Activated T-helper 2 cell treated with anti-CD3 and anti-CD28 coated beads, Interferon-gamma antibody, Interleukin-2, Interleukin-4, amounts not matched to agents 10 μg/mL and 5 μg/mL and 100 μg/mL, durations not matched to agents 14 hours and 24 hours and 36 hours (primary cell): ENCODE measurements around the gene TVP23A. TPM values are rescaled to one million over a fixed set of nuclear protein-coding genes. Genes with fewer than 3 reads are reported as not detected.

Experiments used
- DNase-seq: peaks from one replicate; pipeline ENCODE4 v3.0.0; 2021; ENCODE audit warnings: low spot score
- H3K27ac Mint-ChIP-seq: one replicate; pipeline ENCODE4 v1.8.0; 2021; ENCODE audit warnings: mixed read lengths
- H3K27me3 Mint-ChIP-seq: one replicate; pipeline ENCODE4 v1.8.0; 2021; ENCODE audit warnings: low read depth, mixed read lengths
- H3K36me3 Mint-ChIP-seq: one replicate; pipeline ENCODE4 v1.8.0; 2021; ENCODE audit warnings: low read depth, mixed read lengths
- H3K4me1 Mint-ChIP-seq: one replicate; pipeline ENCODE4 v1.8.0; 2021; ENCODE audit warnings: low read depth, mixed read lengths
- H3K4me3 Mint-ChIP-seq: one replicate; pipeline ENCODE4 v1.8.0; 2021; ENCODE audit warnings: low read depth, mild to moderate bottlenecking, moderate library complexity, mixed read lengths
- H3K9me3 Mint-ChIP-seq: one replicate; pipeline ENCODE4 v1.8.0; 2021; ENCODE audit warnings: mixed read lengths
- intact Hi-C: fragments of 100-400 bp; cut with micrococcal nuclease; formaldehyde crosslinking; loops from one replicate; pipeline ENCODE4 v1.15.1; 2023
- total RNA-seq: library from RNA; stranded (reverse); gene quantifications from 2 replicates; pipeline ENCODE4 v1.2.3, GENCODE V29; 2022

Gene TVP23A
- total RNA-seq, 1 donor from 2014 or later: 0.05 TPM

DNA sequence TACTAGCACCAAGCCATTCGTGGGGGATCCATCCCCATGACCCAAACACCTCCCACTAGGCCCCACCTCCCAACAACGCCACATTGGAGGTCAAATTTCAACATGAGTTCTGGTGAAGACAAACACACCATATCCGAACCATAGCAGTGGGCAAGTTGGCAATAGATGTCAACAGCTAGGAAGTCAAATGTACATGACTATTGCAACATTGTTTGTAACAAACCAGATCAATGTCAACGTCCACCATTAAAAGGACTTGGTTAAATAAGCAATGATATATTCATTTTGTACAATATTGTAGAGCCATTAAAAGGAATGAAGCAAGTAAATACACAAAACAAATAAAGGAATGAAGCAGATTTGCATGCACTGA lies 31.9 kb upstream of the TVP23A start:
- no peak for DNase-seq
- intact Hi-C loops: no loop called here
- no peaks in the 10 kb centered on the region for H3K36me3 Mint-ChIP-seq
- no peak overlapping the region for H3K4me3 Mint-ChIP-seq
- no peak overlapping the region for H3K27ac Mint-ChIP-seq
- H3K4me1 Mint-ChIP-seq: peaks cover 13% of the 10 kb centered on the region
- no peaks in the 10 kb centered on the region for H3K9me3 Mint-ChIP-seq
- H3K27me3 Mint-ChIP-seq: peaks cover 26% of the 10 kb centered on the region

DNA sequence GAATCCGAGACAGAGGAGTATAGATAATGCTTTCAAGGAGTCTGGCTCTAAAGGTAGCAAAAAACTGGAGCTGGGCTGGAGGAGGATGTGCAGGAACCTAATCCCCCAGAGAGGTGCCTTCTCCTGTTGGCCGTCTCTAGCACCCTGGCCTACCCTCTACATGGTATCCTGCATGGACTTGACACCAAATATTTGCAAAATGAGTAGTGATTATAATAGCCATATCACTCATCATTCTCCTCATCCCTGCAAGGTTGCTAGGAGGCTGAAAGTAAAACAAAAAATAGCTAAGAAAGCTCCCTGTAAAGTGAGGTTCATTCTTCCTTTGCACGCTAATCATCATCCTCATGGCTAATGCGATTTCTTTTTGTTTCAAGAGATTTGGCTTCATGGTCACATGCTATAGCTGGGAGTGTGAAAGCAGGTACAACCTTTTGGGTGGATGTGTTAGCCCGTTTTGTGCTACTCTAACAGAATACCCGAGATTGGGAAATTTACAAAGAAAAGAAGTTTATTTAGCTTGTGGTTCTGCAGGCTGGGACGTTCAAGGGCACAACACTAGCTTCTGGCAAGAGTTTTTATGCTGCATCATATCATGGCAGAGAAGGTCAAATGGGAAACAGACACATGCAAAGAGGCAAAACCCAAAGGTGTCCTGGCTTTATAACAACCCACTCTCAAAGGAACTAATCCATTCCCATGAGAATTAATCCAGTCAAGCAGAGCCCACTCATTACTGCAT lies 31.3 kb upstream of the TVP23A start:
- Mint-ChIP-seq H3K27ac (no peak overlapping the region), H3K9me3 (no peaks in the 10 kb centered on the region)

DNA sequence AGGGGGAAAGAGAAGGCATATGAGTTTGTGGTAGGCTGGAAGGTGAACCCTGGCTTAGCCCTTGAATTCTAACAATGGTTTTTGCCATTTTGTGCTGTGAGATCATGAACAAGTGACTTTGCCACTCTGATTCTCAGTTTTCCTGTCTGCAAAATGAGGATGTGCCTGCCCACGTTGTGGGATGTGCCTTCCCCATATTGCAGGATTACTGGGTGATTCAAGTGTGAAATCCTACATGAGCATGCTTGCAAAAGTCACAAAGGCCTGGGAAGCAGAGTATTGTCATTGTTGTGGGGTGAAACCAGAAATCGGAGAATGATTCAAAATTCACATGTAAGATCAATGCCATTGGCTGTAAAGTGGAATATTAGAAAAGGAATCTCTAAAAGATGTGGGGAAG lies 28.6 kb upstream of the TVP23A start:
- Mint-ChIP-seq H3K36me3 (no peaks in the 10 kb centered on the region), H3K27ac (no peak overlapping the region), H3K4me1 (peaks cover 5% of the 10 kb centered on the region), H3K9me3 (no peaks in the 10 kb centered on the region), H3K4me3 (no peak overlapping the region), H3K27me3 (peaks cover 37% of the 10 kb centered on the region)
- intact Hi-C loops: no loop called here
- DNase-seq: no peak

More for the DNA sequence above, 31.3 kb upstream of the TVP23A start:
- Mint-ChIP-seq H3K4me1 (peaks cover 13% of the 10 kb centered on the region), H3K4me3 (no peak overlapping the region), H3K27me3 (peaks cover 31% of the 10 kb centered on the region), H3K36me3 (no peaks in the 10 kb centered on the region)
- intact Hi-C loops: no loop called here
- DNase-seq: no peak

DNA sequence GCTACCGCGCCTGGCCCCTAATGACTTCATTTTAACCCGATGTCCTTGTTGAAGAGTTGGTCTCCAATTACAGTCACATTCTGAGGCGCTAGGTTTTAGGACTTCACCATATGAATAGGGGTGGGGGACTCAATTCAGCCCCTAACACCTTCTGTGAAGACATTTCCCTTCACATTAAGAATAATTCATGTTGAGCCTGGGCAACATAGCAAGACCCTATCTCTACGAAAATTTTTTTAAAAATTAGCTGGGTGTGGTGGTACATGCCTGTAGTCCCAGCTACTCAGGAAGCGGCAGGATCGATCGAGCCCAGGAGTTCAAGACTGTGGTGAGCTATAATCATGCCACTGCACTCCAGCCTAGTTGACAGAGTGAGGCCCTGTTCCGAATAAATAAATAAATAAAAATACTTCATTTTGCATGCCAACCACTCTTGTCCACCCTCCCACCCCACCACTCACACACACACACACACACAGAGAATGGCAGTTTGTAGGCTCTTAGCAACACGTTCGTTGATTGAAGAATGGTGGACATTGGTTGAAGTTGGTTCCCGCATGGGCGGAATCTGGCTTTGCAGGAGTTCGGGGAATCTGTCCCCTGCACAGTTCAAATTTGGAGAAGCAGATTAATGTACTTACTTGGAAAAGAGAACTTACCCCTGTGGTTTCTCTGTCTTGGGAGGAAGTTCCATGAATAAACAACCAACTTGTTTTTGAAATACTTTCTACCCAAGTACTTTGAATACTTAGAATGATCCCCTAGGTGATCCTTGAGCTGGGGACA lies 27.8 kb upstream of the TVP23A start:
- H3K9me3 Mint-ChIP-seq: no peaks in the 10 kb centered on the region
- peaks cover 3% of the 10 kb centered on the region for H3K4me1 Mint-ChIP-seq
- no peak overlapping the region for H3K4me3 Mint-ChIP-seq
- peaks cover 40% of the 10 kb centered on the region for H3K27me3 Mint-ChIP-seq
- no peak overlapping the region for H3K27ac Mint-ChIP-seq
- intact Hi-C loops: no loop called here
- no peaks in the 10 kb centered on the region for H3K36me3 Mint-ChIP-seq
- no peak for DNase-seq

DNA sequence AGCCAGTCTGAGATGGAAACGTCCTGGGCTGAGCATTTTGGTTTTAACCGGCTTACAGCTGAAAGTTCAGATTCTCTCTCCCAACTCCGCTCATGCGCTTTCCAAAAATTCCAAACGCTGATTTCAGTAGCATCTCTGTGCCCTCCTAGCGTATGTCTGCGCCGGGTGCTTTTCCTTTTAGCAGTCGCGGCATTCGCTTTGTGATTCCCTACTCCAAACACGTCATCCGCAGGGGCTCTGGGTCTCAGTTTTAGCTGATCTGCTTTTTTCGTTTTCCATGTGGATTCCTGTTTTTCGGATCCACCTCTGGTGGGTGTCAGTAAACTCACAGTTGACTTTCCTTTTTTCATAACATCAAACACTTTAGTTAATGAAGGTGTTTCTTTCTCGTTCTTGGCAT lies 22.1 kb upstream of the TVP23A start:
- Mint-ChIP-seq H3K27me3 (peaks cover 33% of the 10 kb centered on the region), H3K4me3 (no peak overlapping the region), H3K4me1 (no peaks in the 10 kb centered on the region), H3K36me3 (no peaks in the 10 kb centered on the region), H3K27ac (no peak overlapping the region), H3K9me3 (no peaks in the 10 kb centered on the region)
- no peak for DNase-seq
- intact Hi-C loops: no loop called here

DNA sequence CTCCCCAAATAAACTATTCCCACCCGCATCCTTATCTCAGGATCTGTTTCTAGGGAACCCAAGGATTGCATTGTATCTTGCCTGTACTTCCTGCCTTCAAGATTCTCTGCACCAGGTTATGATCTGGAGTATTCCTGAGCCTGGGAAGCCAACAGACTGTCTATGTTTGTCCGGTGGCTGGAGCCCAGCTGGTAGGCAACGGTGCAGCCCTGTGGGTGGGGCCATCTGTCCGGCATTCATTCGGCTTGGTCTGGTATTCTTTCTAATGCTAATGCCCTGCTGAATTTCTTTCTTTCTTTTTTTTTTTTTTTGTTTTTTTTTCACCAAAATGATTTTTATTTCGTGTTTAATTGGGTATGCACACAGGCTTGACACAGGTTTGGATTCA lies 20.7 kb upstream of the TVP23A start:
- Mint-ChIP-seq H3K4me1 (no peaks in the 10 kb centered on the region), H3K4me3 (no peak overlapping the region), H3K36me3 (no peaks in the 10 kb centered on the region), H3K9me3 (no peaks in the 10 kb centered on the region), H3K27me3 (peaks cover 26% of the 10 kb centered on the region), H3K27ac (no peak overlapping the region)
- DNase-seq: no peak
- intact Hi-C loops: no loop called here

DNA sequence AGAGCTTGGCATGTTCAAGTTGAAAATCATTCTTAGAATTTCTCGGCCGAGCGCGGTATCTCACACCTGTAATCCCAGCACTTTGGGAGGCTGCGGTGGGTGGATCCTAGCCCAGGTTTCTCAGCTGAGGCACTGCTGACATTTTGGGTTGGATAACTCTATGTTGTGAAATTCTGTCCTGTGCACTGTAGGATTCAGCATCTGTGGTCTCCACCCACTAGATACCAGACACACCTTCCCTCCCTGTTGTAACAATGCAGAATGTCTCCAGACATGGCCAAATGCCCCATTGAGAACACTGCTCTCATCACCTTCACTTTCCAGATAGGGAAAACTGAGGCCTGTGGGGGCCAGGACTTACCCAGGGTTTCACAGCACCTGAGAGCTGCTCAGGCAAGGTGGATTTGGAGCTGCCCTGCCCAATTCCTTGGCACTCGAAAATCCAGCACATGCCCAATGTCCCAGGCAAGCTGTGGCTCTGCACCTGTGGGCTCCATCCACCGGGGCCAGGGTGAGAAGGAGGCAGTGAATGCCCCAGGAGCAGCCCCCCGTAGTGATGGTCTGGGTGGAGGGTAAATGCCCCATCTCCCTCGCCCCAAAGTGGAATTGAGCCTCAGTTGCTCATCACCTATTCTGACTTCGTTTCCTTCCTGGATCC lies 20.2 kb upstream of the TVP23A start:
- Mint-ChIP-seq H3K4me3 (no peak overlapping the region), H3K27ac (no peak overlapping the region), H3K9me3 (no peaks in the 10 kb centered on the region), H3K27me3 (peaks cover 25% of the 10 kb centered on the region), H3K4me1 (no peaks in the 10 kb centered on the region), H3K36me3 (no peaks in the 10 kb centered on the region)
- no peak for DNase-seq
- intact Hi-C loops: no loop called here

DNA sequence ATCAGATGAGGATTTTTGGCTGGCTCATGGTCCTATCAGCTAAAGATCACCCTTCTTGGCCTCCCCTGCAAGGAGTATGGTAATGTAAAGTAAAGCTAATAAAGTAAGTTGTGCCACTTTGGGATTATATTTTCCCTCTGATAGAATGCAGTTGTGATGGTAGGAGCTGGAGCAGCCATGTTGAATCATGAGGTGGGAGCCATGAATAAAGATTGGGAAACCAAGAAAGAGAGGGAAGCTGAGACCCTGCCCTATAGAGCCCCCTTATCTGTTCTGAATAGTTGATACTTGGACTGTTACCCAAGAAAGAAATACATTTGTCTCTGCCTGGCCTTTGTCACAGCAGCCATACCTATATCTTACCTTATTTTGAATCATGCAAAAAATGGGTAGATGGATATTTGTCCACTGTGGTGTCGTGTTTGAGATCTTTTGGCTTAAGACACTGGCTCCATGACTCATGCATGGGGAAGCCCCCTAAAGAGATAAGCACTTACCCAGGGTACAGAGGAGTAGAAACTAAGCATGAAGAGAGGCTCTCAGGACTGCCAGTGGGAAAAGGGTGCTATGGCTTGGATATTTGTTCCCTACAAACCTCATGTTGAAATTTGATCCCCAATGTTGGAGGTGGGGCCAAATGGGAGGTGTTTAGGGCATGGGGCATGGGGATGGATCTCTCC lies 17.7 kb upstream of the TVP23A start:
- intact Hi-C loops: no loop called here
- DNase-seq: no peak
- H3K4me3 Mint-ChIP-seq: no peak overlapping the region
- H3K4me1 Mint-ChIP-seq: no peaks in the 10 kb centered on the region
- peaks cover 20% of the 10 kb centered on the region for H3K27me3 Mint-ChIP-seq
- no peaks in the 10 kb centered on the region for H3K9me3 Mint-ChIP-seq
- H3K36me3 Mint-ChIP-seq: no peaks in the 10 kb centered on the region
- no peak overlapping the region for H3K27ac Mint-ChIP-seq

DNA sequence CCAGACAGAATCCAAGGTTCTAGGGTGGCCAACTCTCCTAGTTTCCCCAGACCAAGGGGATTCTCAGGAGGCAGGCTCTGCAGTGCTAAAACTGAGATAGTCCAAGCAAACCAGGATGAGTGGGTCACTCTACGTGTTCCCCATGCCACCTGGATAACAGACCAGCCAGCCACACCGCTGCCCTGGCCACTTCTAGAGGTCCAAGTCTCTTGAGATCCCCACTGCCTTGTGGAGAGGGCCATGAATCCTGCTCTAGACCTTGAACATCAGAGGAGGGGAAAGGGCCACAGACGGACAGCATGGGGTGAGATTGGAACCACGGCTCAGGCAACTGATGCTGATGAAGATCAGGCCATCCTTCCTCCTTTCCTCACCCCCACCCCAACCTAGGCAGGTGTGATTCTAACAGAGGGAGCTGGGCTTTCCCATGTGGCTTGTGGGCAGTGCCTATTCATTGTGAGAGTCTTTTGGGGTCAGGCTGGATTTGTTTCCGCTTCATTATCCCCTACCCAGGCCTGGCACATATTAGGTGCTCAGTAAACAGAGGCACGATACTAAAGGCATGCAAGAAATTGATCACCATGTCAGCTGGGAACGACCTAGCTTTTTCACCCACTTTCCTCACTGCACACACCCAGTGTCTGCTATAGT lies 16.8 kb upstream of the TVP23A start:
- Mint-ChIP-seq H3K27ac (no peak overlapping the region), H3K4me1 (no peaks in the 10 kb centered on the region), H3K27me3 (peaks cover 12% of the 10 kb centered on the region), H3K9me3 (no peaks in the 10 kb centered on the region), H3K36me3 (no peaks in the 10 kb centered on the region), H3K4me3 (no peak overlapping the region)
- no peak for DNase-seq
- intact Hi-C loops: no loop called here

DNA sequence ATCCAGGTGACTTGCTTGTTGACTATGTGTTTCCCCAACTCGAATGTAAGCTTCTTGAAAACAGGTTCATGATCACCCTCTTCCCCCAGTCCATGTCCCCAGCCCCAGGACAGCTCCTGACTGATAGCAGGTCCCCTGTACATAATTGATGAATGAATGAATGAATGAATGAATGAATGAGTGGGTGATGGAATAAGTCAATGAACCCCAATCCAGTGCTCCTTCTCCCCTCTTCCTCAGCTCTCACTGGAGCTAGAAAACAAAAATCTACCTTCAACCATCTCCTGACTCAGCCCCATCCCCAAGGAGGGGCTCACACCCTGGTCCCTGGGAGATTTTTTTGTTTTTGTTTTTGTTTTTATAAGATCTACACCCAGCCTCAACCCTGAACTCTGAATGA lies 16.2 kb upstream of the TVP23A start:
- no peaks in the 10 kb centered on the region for H3K36me3 Mint-ChIP-seq
- no peaks in the 10 kb centered on the region for H3K9me3 Mint-ChIP-seq
- H3K27ac Mint-ChIP-seq: no peak overlapping the region
- no peak for DNase-seq
- H3K4me3 Mint-ChIP-seq: no peak overlapping the region
- H3K4me1 Mint-ChIP-seq: no peaks in the 10 kb centered on the region
- intact Hi-C loops: no loop called here
- H3K27me3 Mint-ChIP-seq: peaks cover 18% of the 10 kb centered on the region

DNA sequence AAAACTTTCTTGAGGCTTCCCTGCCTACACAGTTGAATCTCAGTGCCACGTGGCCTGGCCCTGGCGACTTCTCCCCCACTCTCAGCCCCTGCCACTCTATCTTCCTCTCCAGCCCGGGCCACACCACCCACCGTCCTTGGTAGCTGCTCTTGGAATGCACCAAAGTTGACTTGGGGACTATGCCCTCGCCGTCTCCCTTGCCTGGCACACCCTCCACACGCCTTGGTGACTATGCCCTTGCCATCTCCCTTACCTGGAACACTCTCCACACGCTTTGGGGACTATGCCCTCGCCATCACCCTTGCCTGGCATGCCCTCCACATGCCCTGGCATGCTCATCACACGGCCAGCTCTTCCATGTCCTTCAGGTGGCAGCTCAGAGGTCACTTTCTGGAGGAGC lies 15.5 kb upstream of the TVP23A start:
- intact Hi-C loops: no loop called here
- Mint-ChIP-seq H3K9me3 (no peaks in the 10 kb centered on the region), H3K4me3 (no peak overlapping the region), H3K27me3 (peaks cover 22% of the 10 kb centered on the region), H3K36me3 (no peaks in the 10 kb centered on the region), H3K4me1 (no peaks in the 10 kb centered on the region), H3K27ac (no peak overlapping the region)
- no peak for DNase-seq

DNA sequence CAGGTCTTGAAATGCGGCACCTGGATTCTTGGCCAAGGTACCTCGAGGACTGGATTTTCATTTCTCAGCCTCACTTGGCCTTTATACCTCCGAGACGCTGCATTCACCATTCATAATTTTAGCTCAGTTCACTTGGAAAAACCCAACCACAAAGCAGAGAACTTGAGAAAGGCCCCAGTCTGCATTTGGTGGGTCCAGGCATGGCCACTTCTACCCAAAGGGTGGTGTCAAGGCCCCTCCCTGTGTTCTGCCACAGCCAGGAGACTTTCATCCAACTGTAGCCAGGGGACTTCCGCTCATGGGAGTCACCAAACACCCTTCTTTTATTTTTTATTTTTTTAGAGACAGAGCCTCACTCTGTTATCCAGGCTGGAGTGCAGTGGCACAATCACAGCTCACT lies 14.7 kb upstream of the TVP23A start:
- intact Hi-C loops: no loop called here
- peaks cover 20% of the 10 kb centered on the region for H3K27me3 Mint-ChIP-seq
- no peaks in the 10 kb centered on the region for H3K36me3 Mint-ChIP-seq
- H3K4me1 Mint-ChIP-seq: no peaks in the 10 kb centered on the region
- no peak overlapping the region for H3K4me3 Mint-ChIP-seq
- DNase-seq: no peak
- H3K9me3 Mint-ChIP-seq: no peaks in the 10 kb centered on the region
- no peak overlapping the region for H3K27ac Mint-ChIP-seq
